ENCODE data around the gene DMPK.
"Not testable (repeated sequence)": the region's sequence is repeated elsewhere in the genome, so short reads cannot be mapped to it uniquely, and the experiment has no call there.

DMPK gene

GRCh38 chr19:45729800-45730290 lies 52.4 kb downstream of the DMPK start:
- Histone ChIP-seq H2AFZ (ENCODE audit: low read depth, low read length, severe bottlenecking) (no peak overlapping the region), H3K79me2 (ENCODE audit: insufficient read depth, low read length) (peaks cover 58% of the 10 kb centered on the region)

GRCh38 chr19:45728683-45729082 lies 53.6 kb downstream of the DMPK start:
- H3K4me2 ChIP-seq (ENCODE audit: low read depth, low read length, poor library complexity, severe bottlenecking); H3K36me3 ChIP-seq (ENCODE audit: low read length); H3K27me3 ChIP-seq (ENCODE audit: low read length); H4K20me1 ChIP-seq (ENCODE audit: low read depth, low read length); H3K9me2 ChIP-seq (replicated peaks; ENCODE audit: insufficient read depth, low read length); H3K27ac ChIP-seq (ENCODE audit: low read depth, low read length); H3K9me3 ChIP-seq (ENCODE audit: insufficient read depth, low read length); H2AFZ ChIP-seq (ENCODE audit: low read depth, low read length, severe bottlenecking); H3F3A ChIP-seq (ENCODE audit: insufficient read depth); H3K9ac ChIP-seq (ENCODE audit: low read length); H3K4me3 ChIP-seq (ENCODE audit: insufficient read depth, low read length, poor library complexity, severe bottlenecking): not testable (repeated sequence)
- peaks cover 66% of the 10 kb centered on the region for H3K79me2 ChIP-seq (ENCODE audit: insufficient read depth, low read length)

More at GRCh38 chr19:45729800-45730290, 52.4 kb downstream of the DMPK start:
- peak overlapping the region; percentile 90 for H3K9ac ChIP-seq (ENCODE audit: low read length)
- H3K36me3 ChIP-seq (ENCODE audit: low read length) = no peaks in the 10 kb centered on the region
- H3F3A ChIP-seq (ENCODE audit: insufficient read depth) = peaks cover 5% of the 10 kb centered on the region
- peak overlapping the region; percentile 71 for H3K4me2 ChIP-seq (ENCODE audit: low read depth, low read length, poor library complexity, severe bottlenecking)
- H3K27me3 ChIP-seq (ENCODE audit: low read length) = no peaks in the 10 kb centered on the region
- no peaks in the 10 kb centered on the region for H4K20me1 ChIP-seq (ENCODE audit: low read depth, low read length)
- peak overlapping the region; percentile 45 for H3K27ac ChIP-seq (ENCODE audit: low read depth, low read length)
- no peaks in the 10 kb centered on the region for H3K9me2 ChIP-seq (replicated peaks; ENCODE audit: insufficient read depth, low read length)
- no peak for TF ChIP-seq EZH2phosphoT487 (conservative IDR thresholded peaks at IDR 0.05; ENCODE audit: low read length)
- H3K4me3 ChIP-seq (ENCODE audit: insufficient read depth, low read length, poor library complexity, severe bottlenecking) = peak overlapping the region; percentile 82
- H3K9me3 ChIP-seq (ENCODE audit: insufficient read depth, low read length) = no peaks in the 10 kb centered on the region

DNA sequence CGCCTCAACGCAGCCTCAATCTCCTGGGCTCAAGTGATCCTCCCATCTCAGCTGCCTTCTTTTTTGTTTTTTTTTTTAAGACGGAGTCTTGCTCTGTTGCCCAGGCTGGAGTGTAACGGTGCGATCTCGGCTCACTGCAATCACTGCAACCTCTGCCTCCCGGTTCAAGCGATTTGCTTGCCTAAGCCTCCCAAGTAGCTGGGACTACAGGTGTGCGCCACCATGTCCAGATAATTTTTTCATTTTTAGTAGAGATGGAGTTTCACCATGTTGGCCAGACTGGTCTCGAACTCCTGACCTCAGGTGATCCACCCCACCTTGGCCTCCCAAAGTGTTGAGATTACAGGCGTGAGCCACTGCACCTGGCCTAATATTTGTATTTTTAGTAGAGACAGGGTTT lies 62.2 kb downstream of the DMPK start:
- not testable (repeated sequence) for H3K27me3 ChIP-seq (ENCODE audit: low read length); H3K36me3 ChIP-seq (ENCODE audit: low read length); H3K4me2 ChIP-seq (ENCODE audit: low read depth, low read length, poor library complexity, severe bottlenecking); H3K27ac ChIP-seq (ENCODE audit: low read depth, low read length); H2AFZ ChIP-seq (ENCODE audit: low read depth, low read length, severe bottlenecking); H3K4me3 ChIP-seq (ENCODE audit: insufficient read depth, low read length, poor library complexity, severe bottlenecking); H3F3A ChIP-seq (ENCODE audit: insufficient read depth); H4K20me1 ChIP-seq (ENCODE audit: low read depth, low read length); H3K9ac ChIP-seq (ENCODE audit: low read length); H3K9me2 ChIP-seq (replicated peaks; ENCODE audit: insufficient read depth, low read length); H3K9me3 ChIP-seq (ENCODE audit: insufficient read depth, low read length)
- peaks cover 46% of the 10 kb centered on the region for H3K79me2 ChIP-seq (ENCODE audit: insufficient read depth, low read length)
